Progenitor cell of endocrine pancreas (in vitro differentiated cells): Measurements from ENCODE around the gene SLC7A1. TPM values are rescaled to one million over a fixed set of nuclear protein-coding genes. Genes with fewer than 3 reads are reported as not detected.

Experiments
- DNase-seq: peaks from one replicate; pipeline ENCODE4 v3.0.0; 2021; ENCODE audit warnings: low spot score; ENCODE audit not compliant: unreplicated experiment
- H3K27ac Mint-ChIP-seq: 2 replicates; pipeline ENCODE4 v1.8.0; 2021; ENCODE audit warnings: mild to moderate bottlenecking, moderate library complexity, mixed read lengths
- H3K27me3 Mint-ChIP-seq: 2 replicates; pipeline ENCODE4 v1.8.0; 2021; ENCODE audit warnings: mixed read lengths
- H3K36me3 Mint-ChIP-seq: 2 replicates; pipeline ENCODE4 v1.8.0; 2022; ENCODE audit warnings: mixed read lengths; ENCODE audit not compliant: insufficient read depth
- H3K4me1 Mint-ChIP-seq: 2 replicates; pipeline ENCODE4 v1.8.0; 2021; ENCODE audit warnings: low read depth, mixed read lengths
- H3K4me3 Mint-ChIP-seq: 2 replicates; pipeline ENCODE4 v1.8.0; 2021; ENCODE audit warnings: low read depth, mild to moderate bottlenecking, moderate library complexity, mixed read lengths
- H3K9me3 Mint-ChIP-seq: 2 replicates; pipeline ENCODE4 v1.8.0; 2021; ENCODE audit warnings: low read depth, mixed read lengths
- CTCF ChIP-seq: fragments of 200-600 bp; sonication (generic); IDR thresholded peaks from one replicate; pipeline ENCODE4 v1.5.0; 2021; ENCODE audit warnings: antibody characterized with exemption, mild to moderate bottlenecking; ENCODE audit not compliant: unreplicated experiment
- total RNA-seq: library from RNA; stranded (reverse); gene quantifications from 2 replicates; pipeline ENCODE4 v1.2.1, GENCODE V29; 2021

SLC7A1 gene
- total RNA-seq, 1 donor from 2014 or later: 31.3 TPM

GRCh38 chr13:29516880-29517279, 78.6 kb downstream of the SLC7A1 start:
- H3K27me3 Mint-ChIP-seq: no peaks in the 10 kb centered on the region
- H3K4me1 Mint-ChIP-seq: no peaks in the 10 kb centered on the region
- DNase-seq: no peak
- H3K4me3 Mint-ChIP-seq: no peak overlapping the region
- no peak for TF ChIP-seq CTCF
- H3K27ac Mint-ChIP-seq: no peak overlapping the region
- no peaks in the 10 kb centered on the region for H3K9me3 Mint-ChIP-seq
- peaks cover 15% of the 10 kb centered on the region for H3K36me3 Mint-ChIP-seq

- TF ChIP-seq CTCF: no peak
- Mint-ChIP-seq H3K4me1 (no peaks in the 10 kb centered on the region), H3K27me3 (no peaks in the 10 kb centered on the region), H3K36me3 (peaks cover 15% of the 10 kb centered on the region), H3K27ac (no peak overlapping the region), H3K9me3 (no peaks in the 10 kb centered on the region), H3K4me3 (no peak overlapping the region)
- no peak for DNase-seq
Observed at GRCh38 chr13:29516012-29516411, 79.5 kb downstream of the SLC7A1 start.

GRCh38 chr13:29515372-29515771, 80.1 kb downstream of the SLC7A1 start:
- H3K36me3 Mint-ChIP-seq: peaks cover 12% of the 10 kb centered on the region
- no peak overlapping the region for H3K4me3 Mint-ChIP-seq
- DNase-seq: no peak
- no peaks in the 10 kb centered on the region for H3K4me1 Mint-ChIP-seq
- H3K27me3 Mint-ChIP-seq: no peaks in the 10 kb centered on the region
- no peaks in the 10 kb centered on the region for H3K9me3 Mint-ChIP-seq
- TF ChIP-seq CTCF: no peak
- no peak overlapping the region for H3K27ac Mint-ChIP-seq

GRCh38 chr13:29514720-29515310, 80.7 kb downstream of the SLC7A1 start:
- H3K9me3 Mint-ChIP-seq: no peaks in the 10 kb centered on the region
- H3K4me3 Mint-ChIP-seq: no peak overlapping the region
- DNase-seq: no peak
- no peaks in the 10 kb centered on the region for H3K27me3 Mint-ChIP-seq
- H3K27ac Mint-ChIP-seq: no peak overlapping the region
- no peak for TF ChIP-seq CTCF
- H3K4me1 Mint-ChIP-seq: no peaks in the 10 kb centered on the region
- H3K36me3 Mint-ChIP-seq: peaks cover 10% of the 10 kb centered on the region

- H3K36me3 Mint-ChIP-seq: peaks cover 9% of the 10 kb centered on the region
Observed at GRCh38 chr13:29513981-29514719, 81.3 kb downstream of the SLC7A1 start.

More at GRCh38 chr13:29513981-29514719, 81.3 kb downstream of the SLC7A1 start:
- TF ChIP-seq CTCF: no peak
- no peak for DNase-seq
- Mint-ChIP-seq H3K4me1 (peaks cover 1% of the 10 kb centered on the region), H3K27ac (no peak overlapping the region), H3K27me3 (no peaks in the 10 kb centered on the region), H3K9me3 (no peaks in the 10 kb centered on the region), H3K4me3 (no peak overlapping the region)
